ENCODE results near the gene SIPA1L3.

DNA sequence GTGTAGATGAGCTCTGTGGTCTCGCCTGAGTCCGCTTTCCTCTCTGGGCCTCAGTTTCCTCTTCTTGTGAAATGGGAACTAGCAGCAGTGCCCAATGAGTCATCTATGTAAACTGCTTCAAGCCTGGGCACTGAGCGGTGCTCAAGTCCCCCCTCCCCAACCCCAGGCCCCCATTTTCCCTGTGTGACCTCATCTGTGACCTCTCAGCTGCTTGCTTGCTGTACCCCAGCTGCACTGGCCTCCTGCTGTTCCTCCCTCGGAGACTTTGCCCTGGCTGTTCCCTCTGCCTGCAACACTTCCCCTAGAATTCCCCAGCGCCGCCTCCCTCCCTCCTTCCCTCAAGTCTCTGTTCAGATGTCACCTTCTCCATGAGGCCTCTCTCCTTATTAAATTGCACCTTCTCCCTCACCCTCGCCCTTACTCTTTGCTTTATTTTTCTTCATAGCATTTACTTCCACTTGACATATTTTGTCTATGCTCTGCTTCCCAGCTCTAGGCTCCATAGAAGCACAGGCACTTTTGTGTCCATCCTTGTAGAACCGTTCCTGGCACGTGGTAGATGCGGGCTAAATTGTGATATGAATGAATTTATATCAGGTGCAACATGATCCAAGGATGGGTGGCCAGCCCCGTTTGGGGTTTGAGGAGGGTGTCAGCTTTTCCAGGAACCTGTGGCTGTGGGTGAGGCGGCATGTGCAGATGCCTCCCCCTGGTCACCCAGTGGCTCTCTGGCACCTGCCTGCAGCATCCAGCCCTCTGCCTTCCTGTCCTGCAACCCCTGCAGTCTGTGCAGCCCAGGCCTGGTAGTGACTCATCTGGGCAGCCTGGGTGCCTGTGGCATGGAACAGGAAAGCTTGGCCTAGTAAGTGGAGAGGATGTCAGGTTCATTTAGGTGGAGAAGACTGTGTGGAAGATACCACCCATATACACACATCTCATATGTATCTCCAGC lies 26.3 kb downstream of the SIPA1L3 start:
- TF ChIP-seq, protein P1, sequence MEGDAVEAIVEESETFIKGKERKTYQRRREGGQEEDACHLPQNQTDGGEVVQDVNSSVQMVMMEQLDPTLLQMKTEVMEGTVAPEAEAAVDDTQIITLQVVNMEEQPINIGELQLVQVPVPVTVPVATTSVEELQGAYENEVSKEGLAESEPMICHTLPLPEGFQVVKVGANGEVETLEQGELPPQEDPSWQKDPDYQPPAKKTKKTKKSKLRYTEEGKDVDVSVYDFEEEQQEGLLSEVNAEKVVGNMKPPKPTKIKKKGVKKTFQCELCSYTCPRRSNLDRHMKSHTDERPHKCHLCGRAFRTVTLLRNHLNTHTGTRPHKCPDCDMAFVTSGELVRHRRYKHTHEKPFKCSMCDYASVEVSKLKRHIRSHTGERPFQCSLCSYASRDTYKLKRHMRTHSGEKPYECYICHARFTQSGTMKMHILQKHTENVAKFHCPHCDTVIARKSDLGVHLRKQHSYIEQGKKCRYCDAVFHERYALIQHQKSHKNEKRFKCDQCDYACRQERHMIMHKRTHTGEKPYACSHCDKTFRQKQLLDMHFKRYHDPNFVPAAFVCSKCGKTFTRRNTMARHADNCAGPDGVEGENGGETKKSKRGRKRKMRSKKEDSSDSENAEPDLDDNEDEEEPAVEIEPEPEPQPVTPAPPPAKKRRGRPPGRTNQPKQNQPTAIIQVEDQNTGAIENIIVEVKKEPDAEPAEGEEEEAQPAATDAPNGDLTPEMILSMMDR (IDR thresholded peaks at IDR 0.05; ENCODE audit: low read length) = no peak
- TF ChIP-seq EZH2phosphoT487 (IDR thresholded peaks at IDR 0.05; ENCODE audit: low read length) = no peak
- no peak for TF ChIP-seq EZH2 (optimal IDR thresholded peaks at IDR 0.05; ENCODE audit: low read depth, low read length)
